Measurements from ENCODE around the gene DENND1A.
"Not testable (repeated sequence)": the region's sequence is repeated elsewhere in the genome, so short reads cannot be mapped to it uniquely, and the experiment has no call there.

DENND1A gene

DNA sequence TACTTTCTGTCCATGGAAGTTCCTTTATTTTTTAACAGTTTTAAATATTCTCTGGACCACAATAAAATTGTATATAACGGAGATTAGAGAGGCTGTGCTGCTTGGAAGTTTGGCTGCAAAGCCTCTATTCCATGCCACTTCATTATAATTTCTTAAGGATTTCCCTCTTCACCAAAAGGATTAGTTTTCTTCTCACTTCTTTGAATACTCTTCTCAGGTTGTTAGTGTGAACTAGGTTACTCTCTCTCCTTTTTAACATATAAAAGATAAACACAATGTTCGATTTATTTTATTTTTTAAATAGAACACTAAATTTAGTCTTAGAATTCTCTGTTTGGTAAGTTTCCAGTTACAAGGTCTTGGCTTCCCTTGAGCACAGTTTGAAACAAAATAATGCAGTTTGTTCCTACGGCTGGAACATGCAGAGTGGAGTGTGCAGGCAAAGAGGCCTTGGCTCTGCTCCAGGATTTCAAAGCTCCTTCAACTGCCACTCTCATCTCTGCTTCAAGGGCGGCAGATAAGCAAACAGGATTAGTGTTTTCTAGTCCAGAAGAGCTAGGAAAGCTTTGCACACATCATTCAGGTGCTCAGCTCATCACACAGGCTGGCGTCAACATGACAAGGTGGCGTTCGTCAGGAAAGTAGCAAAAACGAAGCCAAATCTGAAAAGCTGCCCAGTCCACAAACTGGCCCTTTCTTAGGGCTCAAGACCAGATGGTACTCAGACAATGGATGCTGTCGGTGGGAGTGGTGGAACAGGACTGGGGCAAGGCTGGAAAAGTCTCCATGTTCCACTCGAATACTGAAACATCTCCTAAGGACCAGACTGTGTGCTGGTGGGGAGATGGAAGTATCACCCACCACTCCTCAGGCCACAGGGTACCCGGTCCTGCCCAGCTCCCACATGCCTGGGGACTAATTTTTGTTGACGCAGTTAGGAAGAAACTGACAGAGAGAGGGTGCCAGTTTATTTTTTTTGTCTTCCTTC is 287.3 kb downstream of the DENND1A start:
- DNase-seq = no peak

DNA sequence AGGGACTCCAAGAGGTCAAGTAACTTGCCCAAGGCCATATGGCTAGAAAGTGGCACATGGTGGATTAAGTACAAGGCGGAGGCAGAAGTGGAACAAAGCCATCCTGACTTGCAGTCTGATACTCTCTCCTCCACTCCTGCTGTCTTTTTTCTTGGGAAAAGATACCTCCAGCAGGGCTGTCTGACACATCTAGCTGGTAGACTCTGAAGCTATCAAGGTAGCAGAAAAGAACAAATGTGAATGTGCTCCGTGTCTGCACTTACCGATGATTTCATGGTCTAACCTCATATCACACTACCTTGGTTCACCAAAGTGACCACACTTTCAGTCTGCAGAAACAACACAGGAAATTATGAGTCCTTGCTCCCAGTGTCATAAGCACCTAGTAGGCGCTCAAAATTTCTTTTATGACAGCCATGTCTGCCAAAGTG is 289.1 kb downstream of the DENND1A start:
- DNase-seq = peak; percentile 73

DNA sequence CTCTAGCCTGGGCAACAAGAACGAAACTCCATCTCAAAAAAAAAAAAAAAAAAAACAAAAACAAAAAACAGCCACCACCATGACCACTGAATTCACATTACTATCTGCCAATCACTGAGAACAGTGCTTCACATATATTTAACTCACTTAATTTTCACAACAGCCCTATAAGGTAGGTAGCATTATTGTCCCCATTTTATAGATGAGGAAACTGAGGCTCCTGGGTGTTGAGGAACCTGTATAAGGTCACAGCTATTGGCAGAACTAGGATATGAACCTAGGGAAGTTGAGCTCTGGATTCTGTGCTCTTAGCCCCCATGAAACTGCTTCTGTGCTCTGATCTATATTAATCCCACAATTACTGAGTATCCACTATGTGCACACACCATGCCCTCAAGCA is 290.2 kb downstream of the DENND1A start:
- no peak for DNase-seq

DNA sequence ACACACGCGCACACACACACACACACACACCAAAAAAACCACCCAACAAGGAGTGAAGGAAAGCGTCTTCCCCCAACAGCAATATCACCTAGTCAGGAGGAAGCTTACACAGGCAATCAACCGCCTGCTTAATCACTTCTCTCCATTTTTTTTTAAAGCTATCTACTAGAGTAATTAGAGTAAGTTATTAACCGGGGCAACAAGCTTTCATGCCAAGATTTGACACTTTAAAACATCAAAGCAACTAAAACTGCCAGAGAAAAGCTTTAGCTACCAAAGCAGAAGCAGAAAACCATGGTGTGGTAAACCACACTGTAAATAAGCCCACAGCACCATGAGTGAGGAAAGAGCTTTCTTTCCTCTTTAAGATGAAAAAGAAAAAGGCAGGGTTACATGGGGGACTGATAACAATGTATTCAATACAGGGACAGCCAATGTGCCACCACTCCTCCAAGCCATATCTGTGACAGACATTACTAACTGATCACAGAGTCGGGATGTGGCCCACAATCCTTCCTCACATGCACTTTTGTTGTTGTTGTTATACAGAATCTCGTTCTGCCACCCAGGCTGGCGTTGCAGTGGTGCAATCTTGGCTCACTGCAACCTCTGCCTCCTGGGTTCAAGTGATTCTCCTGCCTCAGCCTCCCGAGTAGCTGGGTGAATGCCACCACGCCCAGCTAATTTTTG is 291.8 kb downstream of the DENND1A start:
- peak; percentile 46 for DNase-seq

DNA sequence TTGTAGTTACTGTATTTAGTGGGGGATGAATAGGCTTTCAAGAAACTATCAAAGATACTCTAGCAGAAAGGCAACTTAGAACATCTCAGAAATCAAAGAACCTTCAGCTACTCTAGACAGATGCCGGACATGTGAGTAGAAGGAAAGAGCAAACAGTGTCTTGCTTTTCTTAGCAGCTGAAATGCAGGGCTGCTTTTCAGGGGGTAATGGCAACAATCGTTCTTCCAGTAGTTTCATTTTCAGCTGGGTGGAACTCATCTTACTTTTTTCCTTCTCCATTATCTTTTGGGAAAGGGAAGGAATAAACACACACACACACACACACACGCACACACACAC is 292.4 kb downstream of the DENND1A start:
- DNase-seq = no peak

DNA sequence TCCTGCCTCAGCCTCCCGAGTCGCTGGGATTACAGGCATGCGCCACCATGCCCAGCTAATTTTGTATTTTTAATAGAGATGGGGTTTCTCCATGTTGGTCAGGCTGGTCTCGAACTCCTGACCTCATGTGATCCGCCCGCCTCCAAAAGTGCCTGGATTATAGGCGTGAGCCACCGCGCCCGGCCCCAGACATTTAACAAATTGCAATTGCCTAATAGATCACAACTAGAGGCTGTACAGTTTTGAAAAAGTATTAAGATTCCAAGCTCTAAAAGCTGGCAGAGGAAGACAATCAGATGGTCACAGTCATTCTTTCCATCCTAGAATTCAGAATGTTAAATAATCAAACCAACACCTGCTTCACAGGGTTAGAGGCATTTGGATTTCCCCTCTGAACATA is 293.1 kb downstream of the DENND1A start:
- not testable (repeated sequence) for DNase-seq

DNA sequence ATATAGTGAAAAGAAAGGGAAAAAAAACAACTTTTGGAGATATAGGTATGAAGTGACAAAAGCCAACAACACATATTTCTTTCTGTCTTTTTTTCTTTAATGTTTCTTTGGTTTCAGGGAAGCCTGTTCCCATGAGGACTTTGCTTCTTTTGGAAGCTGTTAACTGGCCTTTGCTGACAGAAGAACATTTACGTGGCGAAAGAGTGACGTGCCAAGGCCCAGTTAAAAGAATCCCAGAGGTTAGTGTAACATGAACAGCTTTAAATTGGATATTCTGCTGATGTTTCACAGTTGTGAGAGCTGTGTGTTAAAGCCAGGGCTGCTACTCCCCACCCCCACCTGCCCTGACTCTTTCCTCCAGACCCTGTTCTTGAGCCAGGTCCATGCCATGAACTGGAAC is 298.1 kb downstream of the DENND1A start:
- no peak for DNase-seq

DNA sequence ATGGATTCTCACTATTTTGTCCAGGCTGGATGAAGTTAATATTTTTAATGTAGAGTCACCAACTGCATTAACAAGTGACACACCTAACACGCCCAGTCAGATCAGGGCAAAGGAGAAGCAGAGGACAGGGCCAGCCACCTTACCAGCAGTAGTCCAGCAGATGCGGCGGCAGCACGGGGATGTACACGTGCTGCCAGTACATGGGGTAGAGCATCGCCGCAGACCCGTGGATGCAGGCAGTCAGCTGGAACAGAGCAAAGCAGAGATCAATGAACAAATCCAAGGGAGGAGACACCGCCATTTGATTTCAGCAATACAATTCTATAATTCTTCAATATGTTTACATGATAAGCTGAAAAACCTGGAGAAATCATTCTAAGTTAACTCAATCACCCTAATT is 299.7 kb downstream of the DENND1A start:
- DNase-seq = no peak

DNA sequence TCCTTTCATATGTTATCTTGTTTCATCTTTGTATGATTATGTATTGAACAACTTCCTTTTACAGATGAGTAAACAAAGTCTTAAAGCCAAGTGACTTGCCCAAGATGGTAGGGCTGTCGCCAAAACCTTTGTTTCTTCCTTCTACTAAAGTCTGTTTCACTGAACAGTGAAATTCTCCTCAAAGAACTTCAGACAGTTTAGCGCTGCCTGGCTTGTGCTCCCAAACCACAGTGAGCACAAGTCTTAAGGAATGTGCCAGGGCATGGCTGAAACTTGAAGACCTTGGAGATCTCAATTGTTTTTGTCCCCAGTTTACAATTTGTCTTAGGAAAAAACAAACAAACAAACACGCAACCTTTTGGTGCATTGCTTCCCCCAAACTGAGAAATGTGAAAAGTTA is 300.4 kb downstream of the DENND1A start:
- DNase-seq = no peak

DNA sequence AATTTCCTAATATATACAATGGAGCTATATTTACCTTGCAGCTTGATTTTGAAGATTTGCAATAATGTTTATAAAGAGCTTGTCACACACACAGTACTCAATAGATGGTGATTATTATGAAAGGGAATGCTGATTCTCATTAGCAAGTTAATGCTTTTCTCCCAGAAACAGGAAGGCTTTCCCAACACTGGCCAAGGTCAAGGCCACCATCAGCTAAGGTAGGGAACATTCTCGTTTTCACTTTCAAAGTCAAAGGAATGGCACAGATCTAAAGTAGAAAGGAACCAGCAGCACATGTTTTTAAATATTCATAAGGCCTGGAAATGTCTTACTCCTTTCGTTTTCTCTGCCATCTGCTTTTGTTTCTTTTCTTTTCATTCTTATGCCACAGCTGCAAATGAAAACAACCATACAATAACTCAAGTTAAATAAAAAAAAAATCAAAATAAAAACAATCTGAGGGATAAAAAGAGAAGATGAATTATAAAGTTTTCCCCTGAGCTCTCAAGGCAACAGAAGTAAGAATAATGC is 307.1 kb downstream of the DENND1A start:
- DNase-seq = no peak

DNA sequence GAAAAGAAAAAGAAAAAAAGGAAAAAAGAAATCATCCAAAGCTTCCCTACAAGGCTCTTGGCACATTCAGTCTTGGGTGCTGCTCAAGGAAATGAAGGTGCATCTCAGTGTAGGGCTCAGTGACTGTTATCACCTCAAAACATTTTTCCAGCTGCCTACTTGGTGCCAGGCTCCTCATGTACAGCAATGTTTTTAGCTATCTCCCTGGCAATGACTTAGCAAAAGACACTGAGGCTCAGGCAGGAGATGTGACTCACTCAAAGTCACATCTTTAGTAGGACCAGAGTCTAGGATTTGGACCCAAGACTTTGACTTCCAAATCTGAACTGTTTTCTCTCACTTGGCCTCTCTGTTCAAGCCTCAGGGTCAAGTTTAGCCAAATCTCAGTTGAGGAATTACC is 309.7 kb downstream of the DENND1A start:
- DNase-seq = no peak

DNA sequence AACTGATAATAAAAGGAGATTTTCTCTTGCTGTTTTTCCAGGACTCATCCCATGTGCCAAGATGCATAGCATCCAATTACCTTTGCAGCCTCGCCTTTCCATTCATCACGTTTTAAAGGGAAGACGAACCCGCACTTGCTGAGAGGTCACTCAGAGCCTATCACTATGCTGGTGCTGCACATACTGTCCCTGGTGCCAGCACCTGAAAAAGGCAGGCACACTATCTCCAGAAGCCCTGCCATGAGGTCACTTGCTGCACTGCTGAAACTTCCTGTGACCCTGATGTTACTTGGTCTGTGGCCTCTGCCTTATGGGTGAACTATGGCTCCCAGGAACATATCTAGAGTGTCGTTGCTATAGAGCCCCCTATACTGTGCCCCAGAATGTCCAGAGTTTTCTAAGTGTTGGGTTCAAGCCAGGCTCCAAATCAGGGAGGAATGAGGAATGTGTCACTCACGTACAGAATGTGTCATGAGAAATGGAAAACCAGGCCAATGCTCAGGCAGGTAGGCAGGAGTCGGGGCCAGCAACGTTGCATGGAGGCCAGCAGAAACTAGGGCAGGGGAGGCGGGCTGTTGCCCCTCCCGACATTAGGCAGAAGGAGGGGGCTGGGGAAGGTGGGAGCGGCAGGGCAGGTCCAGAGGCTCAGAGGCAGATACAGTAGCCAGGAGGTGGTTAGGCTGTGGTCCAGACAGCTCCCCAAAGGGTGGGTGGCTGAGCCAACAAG is 311.8 kb downstream of the DENND1A start:
- no peak for DNase-seq

DNA sequence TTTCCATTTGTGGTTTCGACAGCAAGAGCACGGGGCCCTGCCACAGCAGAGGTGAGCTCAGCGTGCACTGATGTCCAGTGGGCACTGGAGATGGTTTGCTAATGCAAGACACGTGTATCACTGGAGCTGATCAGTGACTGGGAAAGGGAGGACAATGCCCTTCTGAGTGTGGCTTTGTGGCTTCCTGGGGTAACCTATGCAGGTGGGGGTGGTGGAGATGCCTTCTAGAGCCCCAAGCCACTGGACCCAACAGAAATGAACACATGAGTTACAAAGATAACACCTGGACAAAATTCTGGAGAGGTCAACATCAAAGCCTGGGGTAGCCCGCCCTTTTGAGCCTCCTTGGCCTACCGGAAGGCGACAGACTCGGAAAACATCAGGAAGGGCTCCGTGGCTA is 312.6 kb downstream of the DENND1A start:
- DNase-seq = no peak

DNA sequence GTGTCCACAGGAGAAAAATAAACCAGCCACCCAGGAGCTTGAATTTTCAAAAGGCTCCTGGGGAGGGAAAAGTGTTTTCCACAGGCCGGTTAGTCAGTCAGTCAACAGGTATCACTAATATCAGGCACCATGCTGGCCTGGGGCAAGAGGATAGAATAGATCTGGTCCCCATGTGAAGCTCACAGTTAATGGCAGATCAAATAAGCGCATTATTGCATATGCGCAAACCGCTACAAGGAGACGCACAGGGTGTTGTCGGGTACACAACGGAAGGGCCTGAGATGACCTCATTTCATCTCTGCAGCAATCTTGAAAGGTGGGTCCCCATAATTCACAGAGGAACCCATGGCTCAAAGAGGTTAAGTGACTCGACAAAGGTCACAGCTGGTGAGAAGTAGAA is 313.2 kb downstream of the DENND1A start:
- DNase-seq = no peak

DNA sequence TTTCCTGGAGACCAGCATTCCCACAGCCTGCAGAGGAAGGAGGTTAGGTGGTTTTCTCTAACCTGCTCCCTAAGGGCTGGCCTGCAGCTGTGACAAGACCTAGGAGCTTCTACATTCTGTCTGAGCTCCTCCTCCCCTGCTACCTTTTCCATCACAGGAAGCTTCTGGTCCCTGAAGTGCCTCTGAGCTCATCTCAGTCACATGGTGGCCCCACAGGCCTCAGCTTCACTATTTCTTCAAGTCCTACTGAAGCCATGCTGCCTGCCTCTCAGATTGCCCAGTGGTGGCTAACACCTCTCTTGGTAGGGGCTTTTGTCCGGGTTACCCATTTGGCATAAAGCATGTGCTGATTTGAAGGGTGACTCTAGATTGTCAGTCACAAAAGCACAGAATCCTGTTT is 314.5 kb downstream of the DENND1A start:
- no peak for DNase-seq

DNA sequence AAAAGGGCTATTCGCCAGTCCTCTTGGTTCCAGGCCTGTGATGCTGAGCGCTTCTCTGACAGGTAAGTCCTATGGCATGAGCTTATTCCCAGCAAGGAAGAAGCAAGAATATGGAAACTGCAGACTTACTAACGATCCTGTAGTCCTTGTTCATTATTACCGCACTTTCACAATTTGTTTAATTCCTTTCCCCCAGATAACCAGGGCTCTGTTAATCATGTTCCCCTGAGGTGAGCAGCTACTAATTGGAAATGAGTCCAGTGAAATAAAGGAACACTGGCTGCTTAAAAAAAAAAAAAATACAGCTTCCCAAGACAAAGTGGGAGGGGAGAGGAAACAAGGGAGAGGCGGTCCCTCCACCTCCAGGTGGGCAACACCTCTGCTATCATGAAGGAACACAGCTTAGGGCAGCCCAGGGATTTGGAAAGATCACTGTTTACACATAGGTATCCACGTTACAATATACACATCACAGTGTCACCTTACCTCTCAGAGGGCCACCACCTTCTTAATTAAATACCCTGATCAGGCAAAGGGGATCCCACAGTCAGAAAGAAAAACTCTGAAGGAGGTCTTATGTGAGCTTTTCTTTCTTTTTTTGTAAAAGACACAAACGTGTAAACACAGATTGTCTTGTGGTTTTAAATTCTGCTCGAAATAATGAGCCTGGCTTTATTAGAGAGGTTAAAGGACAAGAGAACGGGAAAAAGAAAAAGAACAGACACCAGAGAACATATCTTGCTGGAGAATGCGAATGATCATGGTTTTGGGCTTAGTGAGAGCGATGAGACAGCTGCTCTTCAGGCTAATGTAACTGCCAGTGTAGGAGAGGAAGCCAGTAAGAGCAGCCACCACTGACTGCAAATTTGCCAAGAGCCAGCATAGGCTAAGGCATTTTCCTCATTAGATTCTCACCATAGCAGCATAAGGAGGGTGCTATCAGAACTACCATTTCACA is 315.3 kb downstream of the DENND1A start:
- DNase-seq = no peak

DNA sequence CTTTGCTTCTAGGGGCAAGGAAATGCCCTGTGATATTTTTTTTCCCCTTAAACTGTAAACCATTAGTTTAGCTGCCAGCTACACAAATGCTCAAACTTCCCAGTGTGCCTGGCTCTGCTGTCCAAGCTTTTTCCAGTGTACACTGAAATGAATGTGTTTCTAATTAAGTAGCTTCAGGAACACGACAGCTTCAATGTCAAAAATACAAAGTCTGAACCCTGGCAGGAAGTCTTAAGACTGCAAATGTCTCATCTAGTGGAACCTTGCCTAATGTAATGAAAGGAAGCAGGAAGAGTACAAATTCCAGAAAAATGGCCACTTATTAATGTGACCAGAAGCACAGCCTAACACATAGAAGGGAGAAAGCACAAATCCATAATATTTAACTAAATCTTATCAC is 318.7 kb downstream of the DENND1A start:
- no peak for DNase-seq

DNA sequence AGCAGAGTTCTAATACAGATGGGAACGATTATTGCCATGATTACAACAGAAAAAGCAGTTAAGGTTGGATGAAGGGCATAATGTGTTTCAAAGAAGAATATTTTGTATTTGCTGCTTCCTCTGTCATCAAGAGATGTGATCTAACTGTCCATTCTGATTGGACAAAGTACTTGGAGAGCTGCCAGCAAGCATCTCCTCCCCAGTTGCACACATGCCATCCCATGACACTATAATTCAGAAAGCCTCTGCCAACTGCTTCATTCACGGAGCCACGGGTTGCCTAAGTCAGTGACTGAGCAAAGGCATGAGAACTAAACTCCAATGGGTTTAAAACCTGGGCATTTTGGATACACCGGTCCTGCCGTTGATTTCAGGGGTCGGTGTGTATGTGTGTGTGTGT is 320.1 kb downstream of the DENND1A start:
- no peak for DNase-seq

DNA sequence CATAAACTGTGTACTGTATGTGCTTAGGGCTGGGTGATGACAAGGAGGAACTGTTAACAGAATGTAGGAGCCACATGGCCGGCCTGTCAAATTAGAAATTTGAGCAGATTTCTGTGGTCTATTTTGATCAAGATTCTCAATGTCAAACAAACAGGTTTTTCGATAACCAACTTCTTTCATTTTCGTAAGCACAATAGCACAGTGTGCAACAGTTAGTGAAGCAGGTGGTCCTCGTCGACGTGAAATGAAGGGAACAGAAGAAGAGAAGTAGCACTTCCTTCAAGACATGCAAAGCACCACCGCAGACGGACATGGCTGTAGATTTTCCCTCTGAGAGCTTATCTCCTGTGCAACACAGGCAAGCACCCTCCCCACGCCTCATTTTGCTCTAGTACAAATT is 321.8 kb downstream of the DENND1A start:
- no peak for DNase-seq

DNA sequence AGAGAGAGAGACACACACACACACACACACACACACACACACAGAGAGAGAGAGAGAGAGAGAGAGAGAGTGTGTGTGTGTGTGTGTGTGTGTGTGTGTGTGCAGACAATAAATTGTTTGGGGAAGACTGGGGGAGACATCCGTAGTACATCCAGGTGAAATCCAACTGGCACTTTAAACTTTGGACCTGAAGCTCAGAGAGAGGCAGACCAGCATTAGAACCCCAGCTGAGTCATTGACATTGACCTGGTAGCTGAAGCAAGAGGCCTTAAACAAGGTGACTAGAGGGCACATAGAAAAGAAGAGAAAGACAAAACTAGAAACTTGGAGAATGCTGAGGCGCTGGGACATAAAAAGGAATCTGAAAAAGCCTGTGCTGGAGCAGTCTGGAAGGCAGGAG is 322.4 kb downstream of the DENND1A start:
- no peak for DNase-seq

DNA sequence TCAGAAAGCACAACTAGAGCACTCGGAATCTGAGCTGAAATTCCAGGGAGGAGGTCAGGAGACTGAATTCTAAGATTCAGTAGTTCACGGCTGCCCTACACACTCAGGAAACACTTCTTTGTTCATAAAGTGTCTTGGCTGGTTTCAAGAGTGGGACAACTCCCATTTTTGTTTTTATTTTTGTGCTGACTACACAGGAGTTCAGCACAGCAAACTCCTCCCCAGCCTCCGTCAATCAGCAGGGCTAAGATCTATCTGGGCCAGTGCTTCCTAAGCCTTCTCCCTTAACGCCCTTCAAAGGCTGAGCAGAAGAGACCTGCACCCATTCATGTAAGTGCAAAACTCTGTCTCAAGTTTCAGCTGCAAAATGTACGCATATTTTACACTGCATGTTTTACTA is 323.8 kb downstream of the DENND1A start:
- no peak for DNase-seq

DNA sequence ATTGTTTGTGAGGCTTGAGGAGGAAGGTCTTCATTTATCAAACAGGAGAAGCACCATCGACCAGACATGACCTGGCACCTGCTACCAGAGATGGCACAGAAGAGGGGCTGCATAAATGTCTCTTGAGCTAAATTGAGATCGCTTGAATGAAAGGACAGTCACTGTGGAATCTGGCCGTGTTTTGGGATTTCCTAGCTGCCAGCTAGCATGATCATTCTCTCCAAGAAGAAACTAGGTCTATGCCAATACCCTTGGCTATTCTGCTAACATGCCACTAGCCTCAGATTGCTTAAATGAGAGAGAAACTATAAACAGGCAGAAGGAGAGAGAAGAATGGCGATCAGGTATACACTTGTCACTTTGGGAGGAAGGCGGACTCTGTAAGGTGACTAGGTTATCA is 324.6 kb downstream of the DENND1A start:
- no peak for DNase-seq

Measured in activated CD4-positive, alpha-beta T cell treated with anti-CD3 and anti-CD28 coated beads, Interleukin-2, Interleukin-6, amounts not matched to agents 100 ng/mL and 50 ng/mL, durations not matched to agents 16 hours and 8 hours (primary cell).